Measurements from ENCODE around the gene TAMALIN.

DNA sequence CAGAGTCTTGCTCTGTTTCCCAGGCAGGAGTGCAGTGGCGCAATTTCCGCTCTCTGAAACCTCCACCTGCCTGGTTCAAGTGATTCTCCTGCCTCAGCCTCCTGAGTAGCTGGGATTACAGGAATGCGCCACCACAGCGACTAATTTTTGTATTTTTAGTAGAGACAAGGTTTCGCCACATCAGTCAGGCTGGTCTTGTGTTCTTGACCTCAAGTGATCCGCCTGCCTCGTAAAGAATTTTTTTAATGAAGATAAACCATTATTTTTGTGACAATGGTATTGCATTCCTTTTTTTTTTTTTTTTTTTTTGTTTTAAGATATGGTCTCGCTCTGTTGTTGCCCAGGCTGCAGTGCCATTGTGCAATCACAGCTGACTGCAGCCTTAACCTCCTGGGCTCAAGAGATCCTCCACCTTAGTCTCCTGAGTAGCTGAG, 29.4 kb upstream of the TAMALIN start:
- TF ChIP-seq, protein P1, sequence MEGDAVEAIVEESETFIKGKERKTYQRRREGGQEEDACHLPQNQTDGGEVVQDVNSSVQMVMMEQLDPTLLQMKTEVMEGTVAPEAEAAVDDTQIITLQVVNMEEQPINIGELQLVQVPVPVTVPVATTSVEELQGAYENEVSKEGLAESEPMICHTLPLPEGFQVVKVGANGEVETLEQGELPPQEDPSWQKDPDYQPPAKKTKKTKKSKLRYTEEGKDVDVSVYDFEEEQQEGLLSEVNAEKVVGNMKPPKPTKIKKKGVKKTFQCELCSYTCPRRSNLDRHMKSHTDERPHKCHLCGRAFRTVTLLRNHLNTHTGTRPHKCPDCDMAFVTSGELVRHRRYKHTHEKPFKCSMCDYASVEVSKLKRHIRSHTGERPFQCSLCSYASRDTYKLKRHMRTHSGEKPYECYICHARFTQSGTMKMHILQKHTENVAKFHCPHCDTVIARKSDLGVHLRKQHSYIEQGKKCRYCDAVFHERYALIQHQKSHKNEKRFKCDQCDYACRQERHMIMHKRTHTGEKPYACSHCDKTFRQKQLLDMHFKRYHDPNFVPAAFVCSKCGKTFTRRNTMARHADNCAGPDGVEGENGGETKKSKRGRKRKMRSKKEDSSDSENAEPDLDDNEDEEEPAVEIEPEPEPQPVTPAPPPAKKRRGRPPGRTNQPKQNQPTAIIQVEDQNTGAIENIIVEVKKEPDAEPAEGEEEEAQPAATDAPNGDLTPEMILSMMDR (IDR thresholded peaks at IDR 0.05; ENCODE audit: low read depth, low read length, poor library complexity, severe bottlenecking) = no peak
- no peak for TF ChIP-seq EZH2phosphoT487 (IDR thresholded peaks at IDR 0.05; ENCODE audit: borderline replicate concordance, low read length)

Data from DOHH2 (cell line).